GM18519 (cell line): Measurements from ENCODE around the gene POU2AF2.
"Not testable (repeated sequence)": the region's sequence is repeated elsewhere in the genome, so short reads cannot be mapped to it uniquely, and the experiment has no call there.

Experiments
- ATAC-seq: cut with Tn5 transposase; IDR thresholded peaks from one replicate; pipeline ENCODE4 v1.9.1; 2021; ENCODE audit warnings: mild to moderate bottlenecking, moderate library complexity; ENCODE audit not compliant: unreplicated experiment, low FRiP score

The POU2AF2 gene

GRCh38 chr11:111253630-111254029 is 8.1 kb downstream of the POU2AF2 start:
- ATAC-seq: no peak

- no peak for ATAC-seq
These were observed 12.5 kb downstream of the POU2AF2 start for GRCh38 chr11:111258046-111258445.

GRCh38 chr11:111259896-111260295 is 14.4 kb downstream of the POU2AF2 start:
- no peak for ATAC-seq

GRCh38 chr11:111260811-111261210 is 15.3 kb downstream of the POU2AF2 start:
- ATAC-seq: no peak

GRCh38 chr11:111264646-111265045 is 19.1 kb downstream of the POU2AF2 start:
- ATAC-seq: no peak

- no peak for ATAC-seq
These were observed 19.9 kb downstream of the POU2AF2 start for GRCh38 chr11:111265421-111265820.

GRCh38 chr11:111268303-111268702 is 22.8 kb downstream of the POU2AF2 start:
- not testable (repeated sequence) for ATAC-seq

GRCh38 chr11:111269146-111269868 is 23.8 kb downstream of the POU2AF2 start:
- no peak for ATAC-seq

- no peak for ATAC-seq
These were observed 26.9 kb downstream of the POU2AF2 start for GRCh38 chr11:111272420-111272819.

- no peak for ATAC-seq
These were observed 37.1 kb downstream of the POU2AF2 start for GRCh38 chr11:111282562-111283075.

- no peak for ATAC-seq
These were observed 38.5 kb downstream of the POU2AF2 start for GRCh38 chr11:111283945-111284481.

- ATAC-seq: no peak
These were observed 39.9 kb downstream of the POU2AF2 start for GRCh38 chr11:111285189-111286091.

- no peak for ATAC-seq
These were observed 46.2 kb downstream of the POU2AF2 start for GRCh38 chr11:111291764-111292163.

- ATAC-seq: not testable (repeated sequence)
These were observed 46.9 kb downstream of the POU2AF2 start for GRCh38 chr11:111292408-111292807.

GRCh38 chr11:111296196-111296595 is 50.7 kb downstream of the POU2AF2 start:
- no peak for ATAC-seq

GRCh38 chr11:111297696-111298095 is 52.2 kb downstream of the POU2AF2 start:
- no peak for ATAC-seq

- ATAC-seq: no peak
These were observed 53.0 kb downstream of the POU2AF2 start, which contains the start of gene POU2AF3 for GRCh38 chr11:111298413-111299100. Gene POU2AF3 (plus strand): TSS chr11:111298546. CDS start chr11:111298582, 36 bp downstream.

GRCh38 chr11:111299101-111300026 is 53.8 kb downstream of the POU2AF2 start:
- no peak for ATAC-seq

- ATAC-seq: no peak
These were observed 55.0 kb downstream of the POU2AF2 start for GRCh38 chr11:111300569-111300968.
